WTC11 (cell line): ENCODE measurements around the gene CELF4. TPM values are rescaled to one million over a fixed set of nuclear protein-coding genes. Genes with fewer than 3 reads are reported as not detected.
A peak's percentile ranks its signal among the peaks of the same experiment; 100 is the strongest.

Experiments
- ATAC-seq: fragments of 200-7000 bp; cut with Tn5 transposase; 2 replicates; pipeline ENCODE4 v1.10.0; 2021; ENCODE audit warnings: mild to moderate bottlenecking, moderate library complexity
- CTCF ChIA-PET: fragments of 300-600 bp; sonication (Branson Sonifier 250); formaldehyde crosslinking; loops from one replicate; lab custom pipeline; 2021; ENCODE audit warnings: antibody characterized with exemption; lab: Charles Lee
- POLR2A ChIA-PET: fragments of 350-600 bp; sonication (Branson Sonifier 250); formaldehyde crosslinking; loops from one replicate; lab custom pipeline; 2021; ENCODE audit warnings: antibody characterized with exemption; lab: Charles Lee
- DNase-seq: peaks from one replicate; pipeline ENCODE4 v3.0.0; 2021; ENCODE audit warnings: low spot score
- H3K27ac Mint-ChIP-seq: 2 replicates; pipeline ENCODE4 v1.8.0; 2021; ENCODE audit warnings: mixed read lengths
- H3K27me3 Mint-ChIP-seq: 2 replicates; pipeline ENCODE4 v1.8.0; 2021; ENCODE audit warnings: low read depth, mild to moderate bottlenecking, moderate library complexity, mixed read lengths
- H3K36me3 Mint-ChIP-seq: 2 replicates; pipeline ENCODE4 v1.8.0; 2021; ENCODE audit warnings: mixed read lengths
- H3K4me1 Mint-ChIP-seq: 2 replicates; pipeline ENCODE4 v1.8.0; 2022; ENCODE audit warnings: mixed read lengths
- H3K4me3 Mint-ChIP-seq: 2 replicates; pipeline ENCODE4 v1.8.0; 2021; ENCODE audit warnings: mild to moderate bottlenecking, moderate library complexity, mixed read lengths
- H3K9me3 Mint-ChIP-seq: 2 replicates; pipeline ENCODE4 v1.8.0; 2021; ENCODE audit warnings: mixed read lengths
- AFF4 ChIP-seq: sonication (generic); formaldehyde crosslinking; IDR thresholded peaks from 2 replicates; pipeline ENCODE4 v1.8.1; 2023; ENCODE audit warnings: mild to moderate bottlenecking, missing genetic modification reagents, borderline replicate concordance
- ETV6 ChIP-seq: sonication (generic); formaldehyde crosslinking; IDR thresholded peaks from 2 replicates; pipeline ENCODE4 v1.8.1; 2022; ENCODE audit warnings: mild to moderate bottlenecking, missing genetic modification reagents
- FOXK1 ChIP-seq: sonication (generic); formaldehyde crosslinking; IDR thresholded peaks from 2 replicates; pipeline ENCODE4 v1.8.0; 2022; ENCODE audit warnings: mild to moderate bottlenecking, moderate library complexity, missing genetic modification reagents
- HMGXB4 ChIP-seq: sonication (generic); formaldehyde crosslinking; IDR thresholded peaks from 2 replicates; pipeline ENCODE4 v1.8.1; 2023; ENCODE audit warnings: mild to moderate bottlenecking, moderate library complexity, missing genetic modification reagents
- JUN ChIP-seq: sonication (generic); formaldehyde crosslinking; IDR thresholded peaks from 2 replicates; pipeline ENCODE4 v1.8.0; 2023; ENCODE audit warnings: mild to moderate bottlenecking, missing genetic modification reagents
- MAX ChIP-seq: sonication (generic); formaldehyde crosslinking; IDR thresholded peaks from 2 replicates; pipeline ENCODE4 v1.8.0; 2022; ENCODE audit warnings: mild to moderate bottlenecking, missing genetic modification reagents
- NFATC4 ChIP-seq: fragments of 250-450 bp; sonication (Bioruptor Pico); IDR thresholded peaks from 2 replicates; pipeline ENCODE4 v1.9.0; 2021; ENCODE audit warnings: mild to moderate bottlenecking
- RORB ChIP-seq: fragments of 250-450 bp; sonication (Bioruptor Pico); IDR thresholded peaks from 2 replicates; pipeline ENCODE4 v1.9.0; 2021; ENCODE audit warnings: mild to moderate bottlenecking
- SMAD3 ChIP-seq: sonication (generic); formaldehyde crosslinking; IDR thresholded peaks from 2 replicates; pipeline ENCODE4 v1.8.0; 2022; ENCODE audit warnings: missing genetic modification reagents, mild to moderate bottlenecking, borderline replicate concordance
- TEAD4 ChIP-seq: sonication (generic); formaldehyde crosslinking; IDR thresholded peaks from 2 replicates; pipeline ENCODE4 v1.8.0; 2022; ENCODE audit warnings: mild to moderate bottlenecking, missing genetic modification reagents
- USF2 ChIP-seq: sonication (generic); formaldehyde crosslinking; IDR thresholded peaks from 2 replicates; pipeline ENCODE4 v1.8.1; 2023; ENCODE audit warnings: mild to moderate bottlenecking, missing genetic modification reagents, moderate library complexity
- ZBTB21 ChIP-seq: sonication (generic); formaldehyde crosslinking; IDR thresholded peaks from 2 replicates; pipeline ENCODE4 v1.8.1; 2023; ENCODE audit warnings: mild to moderate bottlenecking, missing genetic modification reagents, borderline replicate concordance
- ZBTB43 ChIP-seq: sonication (generic); formaldehyde crosslinking; IDR thresholded peaks from 2 replicates; pipeline ENCODE4 v1.8.1; 2023; ENCODE audit warnings: mild to moderate bottlenecking, missing genetic modification reagents
- ZNF263 ChIP-seq: sonication (generic); formaldehyde crosslinking; IDR thresholded peaks from 2 replicates; pipeline ENCODE4 v1.8.1; 2022; ENCODE audit warnings: low read depth, mild to moderate bottlenecking, moderate library complexity, missing genetic modification reagents
- total RNA-seq: library from RNA; stranded (reverse); gene quantifications from 3 replicates; pipeline ENCODE4 v1.2.3, GENCODE V29; 2021
- TF ChIP-seq, protein P1 (sequence below): fragments of 200-600 bp; IDR thresholded peaks from 2 replicates; pipeline ENCODE4 v1.8.0; 2022; ENCODE audit warnings: antibody characterized with exemption
- TF ChIP-seq, protein P2 (sequence below): sonication (generic); formaldehyde crosslinking; IDR thresholded peaks from 2 replicates; pipeline ENCODE4 v1.8.1; 2022; ENCODE audit warnings: missing genetic modification reagents, borderline replicate concordance
- TF ChIP-seq, protein P3 (sequence below): sonication (generic); formaldehyde crosslinking; conservative IDR thresholded peaks from 2 replicates; pipeline ENCODE4 v1.8.1; 2023; ENCODE audit warnings: mild to moderate bottlenecking, low read depth, missing genetic modification reagents, moderate library complexity

CELF4 gene
- total RNA-seq, 1 experiment from 2014 or later, result 2.9 TPM

- ATAC-seq, result no peak
- Mint-ChIP-seq H3K9me3 (no peaks in the 10 kb centered on the region), H3K36me3 (no peaks in the 10 kb centered on the region), H3K27ac (no peak overlapping the region; the same call in 1 of the 2 replicates), H3K4me3 (no peak overlapping the region), H3K4me1 (peaks cover 22% of the 10 kb centered on the region), H3K27me3 (peaks cover 34% of the 10 kb centered on the region)
- POLR2A ChIA-PET, result no interaction called here
- TF ChIP-seq RORB (no peak), HMGXB4 (CRISPR knock-in tag) (no peak), USF2 (CRISPR knock-in tag) (no peak), ZBTB43 (CRISPR knock-in tag) (no peak), MAX (CRISPR knock-in tag) (no peak), ETV6 (CRISPR knock-in tag) (no peak), ZBTB21 (CRISPR knock-in tag) (no peak)
- CTCF ChIA-PET, result interaction anchor here (0.6 to 1.7 kb wide), 2 partner anchors 54 to 82 kb away, joined by 4 to 5 read pairs; no protein-coding TSS in a partner anchor
- no peak for DNase-seq
Measured at GRCh38 chr18:37348729-37349128, 216.9 kb downstream of the CELF4 start.

DNA sequence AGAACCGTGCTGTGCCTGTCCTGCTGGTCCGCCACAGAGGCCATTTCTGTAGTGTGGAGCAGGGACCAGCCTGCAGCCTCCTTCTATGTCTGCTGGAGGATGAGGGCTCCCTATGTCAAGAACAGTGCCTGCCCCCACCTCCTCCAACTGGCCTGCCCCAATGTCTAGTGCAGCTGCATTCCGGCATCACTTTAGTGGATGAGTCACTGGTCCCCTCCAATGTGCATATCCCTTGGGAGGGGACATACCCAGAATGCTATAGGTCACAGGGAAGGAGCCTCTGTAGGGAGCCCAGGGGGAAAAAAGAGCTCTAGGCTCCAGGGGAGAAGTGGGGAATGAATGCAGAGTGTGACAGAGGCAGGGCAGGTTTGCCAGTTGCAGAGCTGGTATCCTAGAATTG is 219.6 kb downstream of the CELF4 start:
- no peaks in the 10 kb centered on the region for H3K9me3 Mint-ChIP-seq
- POLR2A ChIA-PET, result no interaction called here
- H3K4me3 Mint-ChIP-seq, result no peak overlapping the region
- ATAC-seq, result peak; percentile 21; the same call in 1 of the 2 replicates
- TF ChIP-seq SMAD3 (CRISPR knock-in tag) (no peak), AFF4 (CRISPR knock-in tag) (no peak), TEAD4 (no peak), FOXK1 (CRISPR knock-in tag) (no peak), JUN (CRISPR knock-in tag) (no peak), NFATC4 (no peak), ZNF263 (CRISPR knock-in tag) (no peak)
- TF ChIP-seq, protein P1, sequence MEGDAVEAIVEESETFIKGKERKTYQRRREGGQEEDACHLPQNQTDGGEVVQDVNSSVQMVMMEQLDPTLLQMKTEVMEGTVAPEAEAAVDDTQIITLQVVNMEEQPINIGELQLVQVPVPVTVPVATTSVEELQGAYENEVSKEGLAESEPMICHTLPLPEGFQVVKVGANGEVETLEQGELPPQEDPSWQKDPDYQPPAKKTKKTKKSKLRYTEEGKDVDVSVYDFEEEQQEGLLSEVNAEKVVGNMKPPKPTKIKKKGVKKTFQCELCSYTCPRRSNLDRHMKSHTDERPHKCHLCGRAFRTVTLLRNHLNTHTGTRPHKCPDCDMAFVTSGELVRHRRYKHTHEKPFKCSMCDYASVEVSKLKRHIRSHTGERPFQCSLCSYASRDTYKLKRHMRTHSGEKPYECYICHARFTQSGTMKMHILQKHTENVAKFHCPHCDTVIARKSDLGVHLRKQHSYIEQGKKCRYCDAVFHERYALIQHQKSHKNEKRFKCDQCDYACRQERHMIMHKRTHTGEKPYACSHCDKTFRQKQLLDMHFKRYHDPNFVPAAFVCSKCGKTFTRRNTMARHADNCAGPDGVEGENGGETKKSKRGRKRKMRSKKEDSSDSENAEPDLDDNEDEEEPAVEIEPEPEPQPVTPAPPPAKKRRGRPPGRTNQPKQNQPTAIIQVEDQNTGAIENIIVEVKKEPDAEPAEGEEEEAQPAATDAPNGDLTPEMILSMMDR, result no peak
- TF ChIP-seq, protein P2, sequence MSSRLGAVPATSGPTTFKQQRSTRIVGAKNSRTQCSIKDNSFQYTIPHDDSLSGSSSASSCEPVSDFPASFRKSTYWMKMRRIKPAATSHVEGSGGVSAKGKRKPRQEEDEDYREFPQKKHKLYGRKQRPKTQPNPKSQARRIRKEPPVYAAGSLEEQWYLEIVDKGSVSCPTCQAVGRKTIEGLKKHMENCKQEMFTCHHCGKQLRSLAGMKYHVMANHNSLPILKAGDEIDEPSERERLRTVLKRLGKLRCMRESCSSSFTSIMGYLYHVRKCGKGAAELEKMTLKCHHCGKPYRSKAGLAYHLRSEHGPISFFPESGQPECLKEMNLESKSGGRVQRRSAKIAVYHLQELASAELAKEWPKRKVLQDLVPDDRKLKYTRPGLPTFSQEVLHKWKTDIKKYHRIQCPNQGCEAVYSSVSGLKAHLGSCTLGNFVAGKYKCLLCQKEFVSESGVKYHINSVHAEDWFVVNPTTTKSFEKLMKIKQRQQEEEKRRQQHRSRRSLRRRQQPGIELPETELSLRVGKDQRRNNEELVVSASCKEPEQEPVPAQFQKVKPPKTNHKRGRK, result no peak
- TF ChIP-seq, protein P3, sequence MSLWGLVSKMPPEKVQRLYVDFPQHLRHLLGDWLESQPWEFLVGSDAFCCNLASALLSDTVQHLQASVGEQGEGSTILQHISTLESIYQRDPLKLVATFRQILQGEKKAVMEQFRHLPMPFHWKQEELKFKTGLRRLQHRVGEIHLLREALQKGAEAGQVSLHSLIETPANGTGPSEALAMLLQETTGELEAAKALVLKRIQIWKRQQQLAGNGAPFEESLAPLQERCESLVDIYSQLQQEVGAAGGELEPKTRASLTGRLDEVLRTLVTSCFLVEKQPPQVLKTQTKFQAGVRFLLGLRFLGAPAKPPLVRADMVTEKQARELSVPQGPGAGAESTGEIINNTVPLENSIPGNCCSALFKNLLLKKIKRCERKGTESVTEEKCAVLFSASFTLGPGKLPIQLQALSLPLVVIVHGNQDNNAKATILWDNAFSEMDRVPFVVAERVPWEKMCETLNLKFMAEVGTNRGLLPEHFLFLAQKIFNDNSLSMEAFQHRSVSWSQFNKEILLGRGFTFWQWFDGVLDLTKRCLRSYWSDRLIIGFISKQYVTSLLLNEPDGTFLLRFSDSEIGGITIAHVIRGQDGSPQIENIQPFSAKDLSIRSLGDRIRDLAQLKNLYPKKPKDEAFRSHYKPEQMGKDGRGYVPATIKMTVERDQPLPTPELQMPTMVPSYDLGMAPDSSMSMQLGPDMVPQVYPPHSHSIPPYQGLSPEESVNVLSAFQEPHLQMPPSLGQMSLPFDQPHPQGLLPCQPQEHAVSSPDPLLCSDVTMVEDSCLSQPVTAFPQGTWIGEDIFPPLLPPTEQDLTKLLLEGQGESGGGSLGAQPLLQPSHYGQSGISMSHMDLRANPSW, result no peak
- H3K27ac Mint-ChIP-seq, result no peak overlapping the region
- H3K27me3 Mint-ChIP-seq, result peaks cover 32% of the 10 kb centered on the region
- no peaks in the 10 kb centered on the region for H3K36me3 Mint-ChIP-seq
- CTCF ChIA-PET, result interaction anchor here (1.0 to 3.2 kb wide), 2 partner anchors 16 to 48 kb away, joined by 3 to 25 read pairs; no protein-coding TSS in a partner anchor
- peaks cover 31% of the 10 kb centered on the region for H3K4me1 Mint-ChIP-seq
- no peak for DNase-seq
